SHP77 treated with DMSO at 0.1 percent for 48 hours (cell line): ENCODE data around the gene ACTG1.
A peak's percentile ranks its signal among the peaks of the same experiment; 100 is the strongest.
"Not testable (repeated sequence)": the region's sequence is repeated elsewhere in the genome, so short reads cannot be mapped to it uniquely, and the experiment has no call there.

Experiments
- DNase-seq: peaks from one replicate; lab custom pipeline; 2025; lab: John Stamatoyannopoulos, UW

Gene ACTG1

GRCh38 chr17:81533339-81534141, 20.9 kb upstream of the ACTG1 start:
- no peak for DNase-seq

DNA sequence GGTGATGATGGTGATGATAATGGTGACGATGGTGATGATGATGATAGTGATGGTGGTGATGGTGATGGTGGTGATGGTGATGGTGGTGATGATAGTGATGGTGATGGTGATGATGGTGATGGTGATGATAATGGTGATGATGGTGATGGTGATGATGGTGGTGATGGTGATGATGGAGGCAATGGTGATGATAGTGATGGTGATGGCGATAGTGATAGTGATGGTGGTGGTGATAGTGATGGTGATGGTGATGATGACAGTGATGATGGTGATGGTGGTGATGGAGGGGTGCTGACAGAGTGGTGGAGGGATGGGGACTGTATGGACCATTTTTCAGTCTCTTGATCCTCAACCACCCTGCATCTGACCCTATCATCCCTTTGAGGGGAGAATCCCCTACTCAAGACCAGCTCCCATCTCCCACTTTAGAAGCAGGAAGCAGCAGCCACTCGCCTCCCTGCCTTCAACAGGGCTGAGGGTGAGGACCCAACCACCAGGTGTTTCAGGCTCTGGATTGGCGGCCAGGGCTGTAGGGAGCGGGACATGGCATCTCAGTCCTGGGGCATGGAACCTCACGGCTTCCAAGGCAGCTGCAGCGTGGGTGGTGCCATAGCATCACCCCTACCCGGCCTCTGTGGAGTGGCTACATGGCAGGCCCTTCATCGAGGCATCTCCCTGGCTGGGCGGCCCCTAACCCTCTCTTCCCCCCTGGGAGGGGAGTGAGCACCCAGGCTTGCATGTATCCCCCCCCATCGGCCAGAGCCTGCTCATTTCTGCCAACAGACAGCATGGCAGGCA, 20.1 kb upstream of the ACTG1 start:
- DNase-seq = no peak

GRCh38 chr17:81531998-81532404, 19.4 kb upstream of the ACTG1 start:
- DNase-seq = not testable (repeated sequence)

GRCh38 chr17:81531013-81531412, 18.4 kb upstream of the ACTG1 start:
- not testable (repeated sequence) for DNase-seq

- no peak for DNase-seq
Measured at GRCh38 chr17:81529437-81529803, 16.8 kb upstream of the ACTG1 start.

DNA sequence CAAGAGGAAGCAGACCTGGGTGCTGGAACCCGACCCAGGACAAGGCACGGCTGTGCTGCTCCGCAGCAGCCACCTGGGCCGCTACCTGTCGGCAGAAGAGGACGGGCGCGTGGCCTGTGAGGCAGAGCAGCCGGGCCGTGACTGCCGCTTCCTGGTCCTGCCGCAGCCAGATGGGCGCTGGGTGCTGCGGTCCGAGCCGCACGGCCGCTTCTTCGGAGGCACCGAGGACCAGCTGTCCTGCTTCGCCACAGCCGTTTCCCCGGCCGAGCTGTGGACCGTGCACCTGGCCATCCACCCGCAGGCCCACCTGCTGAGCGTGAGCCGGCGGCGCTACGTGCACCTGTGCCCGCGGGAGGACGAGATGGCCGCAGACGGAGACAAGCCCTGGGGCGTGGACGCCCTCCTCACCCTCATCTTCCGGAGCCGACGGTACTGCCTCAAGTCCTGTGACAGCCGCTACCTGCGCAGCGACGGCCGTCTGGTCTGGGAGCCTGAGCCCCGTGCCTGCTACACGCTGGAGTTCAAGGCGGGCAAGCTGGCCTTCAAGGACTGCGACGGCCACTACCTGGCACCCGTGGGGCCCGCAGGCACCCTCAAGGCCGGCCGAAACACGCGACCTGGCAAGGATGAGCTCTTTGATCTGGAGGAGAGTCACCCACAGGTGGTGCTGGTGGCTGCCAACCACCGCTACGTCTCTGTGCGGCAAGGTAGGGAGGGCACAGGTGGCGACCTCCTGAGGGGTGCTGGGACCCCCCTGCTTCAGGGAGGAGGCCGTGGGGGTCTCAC, 16.2 kb upstream of the ACTG1 start:
- DNase-seq = peak; percentile 45

GRCh38 chr17:81528384-81528650, 15.7 kb upstream of the ACTG1 start:
- DNase-seq = no peak

GRCh38 chr17:81527591-81528383, 15.2 kb upstream of the ACTG1 start, which contains the start of gene FSCN2:
Gene FSCN2 (plus strand): TSS chr17:81528377. CDS start chr17:81528532, 155 bp downstream.
- DNase-seq = no peak

- DNase-seq = no peak
Measured at GRCh38 chr17:81526662-81527571, 14.3 kb upstream of the ACTG1 start.

DNA sequence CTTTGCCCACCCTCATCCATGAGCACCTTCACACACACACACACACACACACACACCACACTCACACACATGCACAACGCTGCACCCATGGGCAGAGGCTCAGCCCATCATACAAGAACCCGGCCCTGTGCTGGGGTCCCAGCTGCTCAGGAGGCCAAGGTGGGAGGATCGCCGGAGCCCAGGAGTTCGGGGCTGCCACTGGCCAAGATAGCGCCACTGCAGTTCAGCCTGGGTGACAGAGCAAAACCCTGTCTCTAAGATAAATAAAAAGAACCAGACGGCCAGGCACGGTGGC, 12.2 kb upstream of the ACTG1 start:
- no peak for DNase-seq

DNA sequence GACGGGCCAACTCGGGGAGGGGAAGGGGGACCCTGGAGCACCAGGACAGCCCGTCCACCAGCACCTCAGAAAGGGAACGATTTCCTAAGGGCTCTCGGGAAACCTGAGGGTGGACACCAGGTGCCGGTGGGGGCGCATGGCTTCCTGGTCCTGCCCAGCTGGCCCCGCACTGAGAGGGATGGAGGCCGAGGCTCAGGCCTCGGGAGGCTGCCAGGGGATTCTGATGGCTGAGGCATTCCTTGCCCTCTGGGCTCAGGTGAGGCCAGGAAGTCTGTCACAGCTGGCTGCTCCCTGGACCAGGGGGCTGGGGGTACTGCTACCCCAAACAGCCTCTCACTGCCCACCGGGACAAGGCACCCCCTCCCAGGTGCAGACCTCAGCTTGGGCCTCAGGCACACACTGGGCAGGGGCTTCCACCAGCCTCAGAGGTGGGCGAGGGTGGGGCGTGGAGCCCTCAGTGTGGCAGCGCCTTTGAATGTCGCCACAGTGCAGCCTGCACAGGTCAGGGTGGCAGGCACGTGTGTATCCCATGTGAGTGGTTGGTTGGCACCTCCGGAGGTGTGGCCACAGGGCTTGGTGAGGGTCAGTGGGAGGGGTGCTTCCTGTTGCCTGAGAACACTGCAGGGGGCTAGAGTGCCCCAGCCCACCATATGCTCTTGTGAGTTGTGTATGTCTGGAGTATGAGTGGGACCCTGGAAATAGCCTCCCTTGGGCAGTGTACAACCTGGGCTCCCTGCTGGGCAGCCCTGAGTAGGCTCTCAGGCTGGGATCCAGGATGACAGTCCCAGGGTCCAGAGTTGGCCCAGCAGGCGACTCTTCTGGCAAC, 11.7 kb upstream of the ACTG1 start:
- DNase-seq = no peak

GRCh38 chr17:81523402-81524038, 10.9 kb upstream of the ACTG1 start:
- DNase-seq = no peak

DNA sequence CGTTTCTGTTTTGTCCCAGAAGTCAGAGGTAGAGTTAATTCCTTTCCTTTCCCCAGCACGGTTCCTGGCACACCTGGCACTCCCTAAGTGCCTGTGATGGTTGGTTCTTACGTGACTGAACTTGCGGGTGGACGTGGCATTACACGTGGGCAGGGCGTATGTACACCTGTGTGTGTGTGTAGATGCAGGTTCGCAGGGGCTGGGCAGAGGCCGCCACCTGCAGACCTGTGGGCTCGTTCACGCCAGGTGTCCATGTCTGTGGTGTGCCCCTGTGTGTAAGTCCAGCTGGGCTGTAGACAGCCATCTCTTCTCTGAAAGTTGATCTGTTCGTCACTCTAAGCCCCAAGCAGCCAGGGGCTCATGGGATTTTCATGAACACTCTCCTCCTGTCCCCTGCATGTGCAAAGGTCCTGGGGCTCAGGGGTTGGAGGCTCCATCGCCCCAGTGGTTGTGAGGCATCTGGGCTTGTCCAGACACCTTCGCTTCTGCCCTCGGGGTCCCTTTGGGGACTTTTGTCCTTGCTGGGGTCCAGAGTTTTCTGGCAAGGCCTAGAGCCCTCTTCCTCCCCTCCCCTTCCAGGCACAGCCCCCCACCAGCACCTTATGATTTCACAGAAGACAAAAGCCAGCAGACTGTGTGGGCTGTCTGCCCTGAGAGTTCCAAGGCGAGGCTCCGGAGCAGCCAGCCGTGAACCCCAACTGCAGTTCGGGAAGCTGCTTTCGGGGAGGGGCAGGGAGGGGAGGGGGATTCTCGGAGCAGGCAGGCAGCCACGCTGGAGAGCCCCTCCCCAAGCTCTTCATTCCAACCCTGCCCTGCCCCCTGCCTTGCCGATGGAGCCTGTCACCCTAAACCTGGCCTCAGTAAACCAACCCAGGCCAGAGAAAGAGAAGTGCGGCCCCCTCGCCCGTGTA, 10.1 kb upstream of the ACTG1 start:
- DNase-seq = no peak

- no peak for DNase-seq
Measured at GRCh38 chr17:81520021-81520901, 7.7 kb upstream of the ACTG1 start.

GRCh38 chr17:81519284-81520020, 6.9 kb upstream of the ACTG1 start:
- no peak for DNase-seq

- DNase-seq = no peak
Measured at GRCh38 chr17:81518785-81519283, 6.2 kb upstream of the ACTG1 start.
